Measurements from ENCODE around the gene FGFRL1. TPM values are rescaled to one million over a fixed set of nuclear protein-coding genes. Genes with fewer than 3 reads are reported as not detected.

The FGFRL1 gene
- total and polyA plus RNA-seq, 2 donors = 1.7 to 6.2 TPM

DNA sequence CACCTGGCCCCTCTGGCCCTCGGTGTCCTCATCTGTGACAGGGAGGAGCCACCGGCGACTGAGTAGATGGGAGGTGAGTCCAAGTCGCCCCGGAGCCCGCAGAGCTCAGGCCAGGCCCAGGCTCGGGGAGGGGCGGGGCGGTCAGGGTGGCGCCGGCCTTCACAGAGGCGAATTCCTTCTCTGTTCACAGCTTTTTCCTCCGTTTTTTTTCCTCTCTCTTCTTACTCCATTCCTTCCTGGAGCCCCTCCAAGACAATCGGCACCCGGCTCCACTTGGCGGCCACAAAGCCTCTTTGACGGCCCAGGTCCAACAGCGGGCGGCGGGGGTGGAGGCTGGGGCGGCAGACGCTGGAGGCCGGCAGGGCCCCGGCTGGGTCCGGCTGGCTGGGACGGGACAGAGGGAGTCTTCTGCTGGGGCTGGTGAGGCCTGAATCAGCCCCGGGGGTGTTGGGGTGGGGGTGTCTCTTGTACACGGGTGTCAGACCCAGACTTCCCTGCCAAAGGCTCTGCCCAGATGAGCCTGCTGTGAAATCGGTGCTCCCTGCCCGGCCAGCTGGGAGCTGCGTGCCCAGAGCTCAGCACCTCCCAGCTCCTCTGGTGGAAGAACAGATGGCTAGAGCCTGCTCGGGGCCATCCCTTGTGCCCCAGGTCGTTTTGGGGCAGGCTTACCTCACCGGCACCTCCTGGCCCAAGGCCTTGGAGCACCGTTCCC, 22.6 kb downstream of the FGFRL1 start:
- Histone ChIP-seq H3K36me3 (ENCODE audit: control insufficient read depth in 2 of 2, insufficient read depth in 2 of 2, low read length in 1 of 2) (no peaks in the 10 kb centered on the region), H3K4me1 (ENCODE audit: control insufficient read depth in 2 of 2, insufficient read depth in 2 of 2, low read length in 2 of 2) (no peaks in the 10 kb centered on the region), H3K4me3 (ENCODE audit: low read length in 2 of 2) (no peak overlapping the region), H3K27me3 (ENCODE audit: control insufficient read depth in 2 of 2, insufficient read depth in 1 of 2, low read length in 1 of 2) (peaks cover 0 to 20% of the 10 kb centered on the region in 2 donors), H3K9me3 (ENCODE audit: control insufficient read depth in 2 of 2, insufficient read depth in 1 of 2, low read length in 1 of 2) (no peaks in the 10 kb centered on the region), H3K27ac (ENCODE audit: low read depth in 1 of 2, low read length in 1 of 2) (no peak overlapping the region)
- DNase-seq (ENCODE audit: low read depth in 6 of 9, low spot score in 9 of 9) = no peak
- 86% methylated on average over 35 of the region's 35 CpGs for WGBS

DNA sequence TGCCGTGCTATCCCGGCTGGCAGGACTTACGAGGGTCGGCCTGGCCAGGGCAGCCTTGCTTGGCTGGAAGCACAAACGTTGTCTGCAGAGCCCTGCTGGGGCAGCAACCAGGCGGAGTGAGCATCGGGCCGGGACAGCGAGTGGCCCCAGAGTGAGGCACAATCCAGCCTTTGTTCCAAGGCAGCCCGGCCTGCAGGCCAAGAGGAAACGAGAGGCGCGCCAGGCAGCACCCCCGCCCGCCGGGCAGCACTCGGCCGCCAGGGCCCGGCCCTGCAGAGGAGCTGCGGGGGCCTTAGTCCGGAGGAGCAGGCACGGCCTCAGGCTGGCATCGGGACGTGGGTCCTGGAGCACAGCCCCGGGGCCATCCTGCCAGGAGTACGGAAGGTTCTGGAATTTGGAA, 24.1 kb downstream of the FGFRL1 start:
- peaks cover 0 to 20% of the 10 kb centered on the region in 2 donors for H3K27me3 ChIP-seq (ENCODE audit: control insufficient read depth in 2 of 2, insufficient read depth in 1 of 2, low read length in 1 of 2)
- WGBS = 94% methylated on average over 26 of the region's 26 CpGs
- no peak for DNase-seq (ENCODE audit: low read depth in 6 of 9, low spot score in 9 of 9)
- no peaks in the 10 kb centered on the region for H3K4me1 ChIP-seq (ENCODE audit: control insufficient read depth in 2 of 2, insufficient read depth in 2 of 2, low read length in 2 of 2)
- no peak overlapping the region for H3K4me3 ChIP-seq (ENCODE audit: low read length in 2 of 2)
- H3K9me3 ChIP-seq (ENCODE audit: control insufficient read depth in 2 of 2, insufficient read depth in 1 of 2, low read length in 1 of 2) = no peaks in the 10 kb centered on the region
- H3K36me3 ChIP-seq (ENCODE audit: control insufficient read depth in 2 of 2, insufficient read depth in 2 of 2, low read length in 1 of 2) = no peaks in the 10 kb centered on the region
- no peak overlapping the region for H3K27ac ChIP-seq (ENCODE audit: low read depth in 1 of 2, low read length in 1 of 2)

- no peak overlapping the region for H3K27ac ChIP-seq (ENCODE audit: low read depth in 1 of 2, low read length in 1 of 2)
- 95% methylated on average over 15 of the region's 15 CpGs for WGBS
Observed at GRCh38 chr4:1036095-1036494, 24.7 kb downstream of the FGFRL1 start.

GRCh38 chr4:1036976-1037810, 25.8 kb downstream of the FGFRL1 start:
- whole genome bisulfite sequencing = 95% methylated on average over 26 of the region's 26 CpGs
- no peaks in the 10 kb centered on the region for H3K4me1 ChIP-seq (ENCODE audit: control insufficient read depth in 2 of 2, insufficient read depth in 2 of 2, low read length in 2 of 2)
- H3K4me3 ChIP-seq (ENCODE audit: low read length in 2 of 2) = no peak overlapping the region
- no peak for DNase-seq (ENCODE audit: low read depth in 6 of 9, low spot score in 9 of 9)
- peaks cover 0 to 11% of the 10 kb centered on the region in 2 donors for H3K27me3 ChIP-seq (ENCODE audit: control insufficient read depth in 2 of 2, insufficient read depth in 1 of 2, low read length in 1 of 2)
- H3K27ac ChIP-seq (ENCODE audit: low read depth in 1 of 2, low read length in 1 of 2) = no peak overlapping the region
- H3K9me3 ChIP-seq (ENCODE audit: control insufficient read depth in 2 of 2, insufficient read depth in 1 of 2, low read length in 1 of 2) = no peaks in the 10 kb centered on the region
- H3K36me3 ChIP-seq (ENCODE audit: control insufficient read depth in 2 of 2, insufficient read depth in 2 of 2, low read length in 1 of 2) = no peaks in the 10 kb centered on the region

More at GRCh38 chr4:1036095-1036494, 24.7 kb downstream of the FGFRL1 start:
- no peak for DNase-seq (ENCODE audit: low read depth in 6 of 9, low spot score in 9 of 9)
- Histone ChIP-seq H3K36me3 (ENCODE audit: control insufficient read depth in 2 of 2, insufficient read depth in 2 of 2, low read length in 1 of 2) (no peaks in the 10 kb centered on the region), H3K4me3 (ENCODE audit: low read length in 2 of 2) (no peak overlapping the region), H3K4me1 (ENCODE audit: control insufficient read depth in 2 of 2, insufficient read depth in 2 of 2, low read length in 2 of 2) (no peaks in the 10 kb centered on the region), H3K27me3 (ENCODE audit: control insufficient read depth in 2 of 2, insufficient read depth in 1 of 2, low read length in 1 of 2) (peaks cover 0 to 20% of the 10 kb centered on the region in 2 donors), H3K9me3 (ENCODE audit: control insufficient read depth in 2 of 2, insufficient read depth in 1 of 2, low read length in 1 of 2) (no peaks in the 10 kb centered on the region)

- Histone ChIP-seq H3K9me3 (ENCODE audit: control insufficient read depth in 2 of 2, insufficient read depth in 1 of 2, low read length in 1 of 2) (no peaks in the 10 kb centered on the region), H3K36me3 (ENCODE audit: control insufficient read depth in 2 of 2, insufficient read depth in 2 of 2, low read length in 1 of 2) (no peaks in the 10 kb centered on the region), H3K27me3 (ENCODE audit: control insufficient read depth in 2 of 2, insufficient read depth in 1 of 2, low read length in 1 of 2) (peaks cover 0 to 12% of the 10 kb centered on the region in 2 donors), H3K27ac (ENCODE audit: low read depth in 1 of 2, low read length in 1 of 2) (no peak overlapping the region), H3K4me1 (ENCODE audit: control insufficient read depth in 2 of 2, insufficient read depth in 2 of 2, low read length in 2 of 2) (no peaks in the 10 kb centered on the region), H3K4me3 (ENCODE audit: low read length in 2 of 2) (no peak overlapping the region)
- WGBS = 96% methylated on average over 16 of the region's 16 CpGs
- no peak for DNase-seq (ENCODE audit: low read depth in 6 of 9, low spot score in 9 of 9)
Observed at GRCh38 chr4:1038948-1039492, 27.6 kb downstream of the FGFRL1 start.

DNA sequence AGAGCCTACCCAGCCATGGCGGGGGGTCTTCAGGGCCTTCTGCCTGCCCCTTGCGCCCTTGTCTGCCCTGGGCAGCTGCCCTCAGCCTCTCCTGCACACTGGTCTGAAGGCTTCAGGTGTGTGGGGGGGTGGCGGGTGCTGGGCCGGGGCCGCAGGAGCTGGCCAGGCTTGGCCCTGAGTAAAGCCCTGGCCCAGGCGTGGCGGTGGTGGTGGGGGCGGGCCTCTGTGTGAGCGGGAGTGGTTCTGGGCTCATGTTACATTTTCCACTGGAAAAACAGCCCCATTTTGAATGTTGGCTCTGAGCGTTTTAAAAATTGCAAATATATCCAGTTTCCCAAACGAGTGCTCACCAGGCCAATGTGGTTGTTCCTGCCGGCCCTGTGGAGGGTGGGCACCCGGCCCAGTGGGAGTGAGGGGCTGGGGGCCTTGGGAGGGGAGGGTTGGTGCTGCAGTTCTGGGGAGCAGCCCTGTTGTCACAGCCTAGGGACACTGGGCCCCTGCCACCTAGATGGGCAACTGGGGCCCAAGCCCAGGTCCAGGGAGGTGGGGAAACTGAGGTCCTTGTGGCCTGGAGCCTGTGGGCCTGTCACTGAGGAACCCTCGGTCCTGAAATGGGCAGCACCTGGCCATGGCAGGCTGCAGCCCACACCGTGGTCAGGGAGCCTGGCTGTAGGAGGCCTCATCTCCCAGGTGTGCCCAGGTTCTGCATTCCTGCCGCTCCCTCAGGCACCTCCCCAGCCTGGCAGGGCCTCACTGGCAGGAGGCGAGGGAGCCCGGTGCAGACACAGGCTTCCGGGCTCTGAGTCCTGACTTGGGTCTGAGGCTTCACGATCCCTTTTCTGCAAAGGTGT, 28.3 kb downstream of the FGFRL1 start:
- H3K27ac ChIP-seq (ENCODE audit: low read depth in 1 of 2, low read length in 1 of 2) = no peak overlapping the region
- DNase-seq (ENCODE audit: low read depth in 6 of 9, low spot score in 9 of 9) = no peak
- WGBS = 90% methylated on average over 20 of the region's 20 CpGs
- H3K27me3 ChIP-seq (ENCODE audit: control insufficient read depth in 2 of 2, insufficient read depth in 1 of 2, low read length in 1 of 2) = peaks cover 3 to 16% of the 10 kb centered on the region in 2 donors
- no peaks in the 10 kb centered on the region for H3K9me3 ChIP-seq (ENCODE audit: control insufficient read depth in 2 of 2, insufficient read depth in 1 of 2, low read length in 1 of 2)
- no peaks in the 10 kb centered on the region for H3K36me3 ChIP-seq (ENCODE audit: control insufficient read depth in 2 of 2, insufficient read depth in 2 of 2, low read length in 1 of 2)
- H3K4me1 ChIP-seq (ENCODE audit: control insufficient read depth in 2 of 2, insufficient read depth in 2 of 2, low read length in 2 of 2) = no peaks in the 10 kb centered on the region
- H3K4me3 ChIP-seq (ENCODE audit: low read length in 2 of 2) = no peak overlapping the region

DNA sequence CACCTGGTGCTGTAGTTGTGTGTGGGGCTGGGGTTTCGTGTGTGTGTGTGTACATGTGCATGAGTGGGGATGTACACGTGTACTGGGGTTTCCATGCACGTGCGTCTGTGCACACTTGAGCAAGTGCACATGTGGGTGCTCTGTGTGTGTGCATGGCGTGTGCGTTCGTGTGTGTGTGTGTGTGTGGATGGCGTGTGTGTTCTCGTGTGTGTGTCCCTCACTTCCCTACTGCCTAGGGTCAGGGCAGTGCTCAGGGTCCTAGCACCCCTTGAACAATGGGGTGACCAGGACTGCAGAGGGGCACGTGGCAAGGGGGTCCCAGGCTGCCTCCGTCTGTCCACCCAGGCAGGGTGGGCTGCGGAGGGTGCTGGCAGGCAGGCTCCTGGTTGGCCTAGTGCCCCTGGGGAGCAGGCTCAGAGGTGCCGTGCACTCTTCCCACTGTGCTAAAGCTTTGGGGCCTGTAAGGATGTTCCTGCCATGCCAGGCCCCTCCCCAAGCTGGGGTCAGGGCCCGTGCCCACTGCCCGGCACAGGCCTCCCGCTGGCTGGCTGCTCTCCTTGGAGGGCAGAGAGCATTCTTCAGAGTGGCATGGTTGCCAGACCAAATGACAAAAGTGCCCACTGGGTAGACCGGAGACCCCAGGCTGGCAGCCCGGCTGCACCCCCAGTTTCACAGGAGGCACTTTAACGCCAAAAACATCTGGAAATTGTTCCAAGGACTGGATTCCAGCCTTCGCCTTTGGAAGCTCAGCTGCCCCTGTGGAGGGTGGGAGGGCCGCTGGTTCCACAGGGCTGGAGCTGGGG, 29.1 kb downstream of the FGFRL1 start:
- Histone ChIP-seq H3K27ac (ENCODE audit: low read depth in 1 of 2, low read length in 1 of 2) (no peak overlapping the region), H3K9me3 (ENCODE audit: control insufficient read depth in 2 of 2, insufficient read depth in 1 of 2, low read length in 1 of 2) (no peaks in the 10 kb centered on the region), H3K4me3 (ENCODE audit: low read length in 2 of 2) (no peak overlapping the region), H3K36me3 (ENCODE audit: control insufficient read depth in 2 of 2, insufficient read depth in 2 of 2, low read length in 1 of 2) (no peaks in the 10 kb centered on the region), H3K4me1 (ENCODE audit: control insufficient read depth in 2 of 2, insufficient read depth in 2 of 2, low read length in 2 of 2) (no peaks in the 10 kb centered on the region), H3K27me3 (ENCODE audit: control insufficient read depth in 2 of 2, insufficient read depth in 1 of 2, low read length in 1 of 2) (peaks cover 6 to 24% of the 10 kb centered on the region in 2 donors)
- DNase-seq (ENCODE audit: low read depth in 6 of 9, low spot score in 9 of 9) = no peak
- 96% methylated on average over 21 of the region's 21 CpGs for WGBS
